ENCODE measurements around the gene BCO2. TPM values are rescaled to one million over a fixed set of nuclear protein-coding genes. Genes with fewer than 3 reads are reported as not detected.

Gene BCO2
- total and polyA plus RNA-seq, 5 donors from 2014 or later: 0.81 TPM; not detected in 4

GRCh38 chr11:112221274-112221835, 46.0 kb downstream of the BCO2 start:
- Mint-ChIP-seq H3K27ac (no peak overlapping the region), H3K9me3 (no peaks in the 10 kb centered on the region), H3K4me1 (peaks cover 0 to 15% (median 2%) of the 10 kb centered on the region in 4 donors), H3K36me3 (no peaks in the 10 kb centered on the region), H3K27me3 (no peaks in the 10 kb centered on the region), H3K4me3 (no peak overlapping the region)
- H3K27ac ChIP-seq (ENCODE audit: insufficient read depth, low read length, poor library complexity, severe bottlenecking): no peak overlapping the region
- H3K4me3 ChIP-seq (ENCODE audit: low read depth, low read length): no peak overlapping the region
- DNase-seq (no peak), ATAC-seq (ENCODE audit: low read depth in 2 of 2) (no peak)
- H3K9me3 ChIP-seq (ENCODE audit: control insufficient read depth in 2 of 2, low read length in 2 of 2): no peaks in the 10 kb centered on the region
- no peaks in the 10 kb centered on the region for H3K27me3 ChIP-seq (ENCODE audit: control insufficient read depth, insufficient read depth, low read length)
- peaks cover 5% of the 10 kb centered on the region for H3K4me1 ChIP-seq (ENCODE audit: control insufficient read depth, insufficient read depth, low read length, poor library complexity, severe bottlenecking)
- no peaks in the 10 kb centered on the region for H3K36me3 ChIP-seq (ENCODE audit: control insufficient read depth, insufficient read depth, low read length)

- Histone ChIP-seq H3K4me1 (ENCODE audit: control insufficient read depth, insufficient read depth, low read length, poor library complexity, severe bottlenecking) (peaks cover 11% of the 10 kb centered on the region), H3K27me3 (ENCODE audit: control insufficient read depth, insufficient read depth, low read length) (no peaks in the 10 kb centered on the region), H3K36me3 (ENCODE audit: control insufficient read depth, insufficient read depth, low read length) (no peaks in the 10 kb centered on the region), H3K4me3 (ENCODE audit: low read depth, low read length) (no peak overlapping the region), H3K9me3 (ENCODE audit: control insufficient read depth in 2 of 2, low read length in 2 of 2) (no peaks in the 10 kb centered on the region), H3K27ac (ENCODE audit: insufficient read depth, low read length, poor library complexity, severe bottlenecking) (no peak overlapping the region)
- Mint-ChIP-seq H3K27ac (no peak overlapping the region), H3K36me3 (no peaks in the 10 kb centered on the region), H3K9me3 (no peaks in the 10 kb centered on the region), H3K4me1 (peaks cover 7 to 22% (median 9%) of the 10 kb centered on the region in 4 donors), H3K27me3 (no peaks in the 10 kb centered on the region), H3K4me3 (no peak overlapping the region)
- ATAC-seq (ENCODE audit: low read depth in 2 of 2) (no peak), DNase-seq (no peak)
These were observed 47.0 kb downstream of the BCO2 start for GRCh38 chr11:112222303-112222702.

- ATAC-seq (ENCODE audit: low read depth in 2 of 2): no peak
- Mint-ChIP-seq H3K4me1 (peaks cover 12 to 30% (median 12%) of the 10 kb centered on the region in 4 donors), H3K27ac (no peak overlapping the region), H3K9me3 (no peaks in the 10 kb centered on the region), H3K4me3 (no peak overlapping the region), H3K36me3 (peaks cover under 1% of the 10 kb centered on the region), H3K27me3 (no peaks in the 10 kb centered on the region)
- Histone ChIP-seq H3K9me3 (ENCODE audit: control insufficient read depth in 2 of 2, low read length in 2 of 2) (no peaks in the 10 kb centered on the region), H3K4me1 (ENCODE audit: control insufficient read depth, insufficient read depth, low read length, poor library complexity, severe bottlenecking) (peaks cover 15% of the 10 kb centered on the region), H3K27me3 (ENCODE audit: control insufficient read depth, insufficient read depth, low read length) (no peaks in the 10 kb centered on the region), H3K36me3 (ENCODE audit: control insufficient read depth, insufficient read depth, low read length) (no peaks in the 10 kb centered on the region), H3K4me3 (ENCODE audit: low read depth, low read length) (no peak overlapping the region), H3K27ac (ENCODE audit: insufficient read depth, low read length, poor library complexity, severe bottlenecking) (no peak overlapping the region)
- DNase-seq: no peak
These were observed 47.8 kb downstream of the BCO2 start for GRCh38 chr11:112223121-112223520.

- Mint-ChIP-seq H3K27ac (peak overlapping the region in 1 of 3 donors; percentile 75), H3K4me3 (peak overlapping the region in 2 of 4 donors; percentile 30 to 76), H3K27me3 (no peaks in the 10 kb centered on the region), H3K9me3 (no peaks in the 10 kb centered on the region), H3K4me1 (peaks cover 16 to 37% (median 17%) of the 10 kb centered on the region in 4 donors), H3K36me3 (peaks cover 8% of the 10 kb centered on the region)
- no peak overlapping the region for H3K27ac ChIP-seq (ENCODE audit: insufficient read depth, low read length, poor library complexity, severe bottlenecking)
- peaks cover 2% of the 10 kb centered on the region for H3K36me3 ChIP-seq (ENCODE audit: control insufficient read depth, insufficient read depth, low read length)
- H3K4me3 ChIP-seq (ENCODE audit: low read depth, low read length): no peak overlapping the region
- peaks cover 15% of the 10 kb centered on the region for H3K4me1 ChIP-seq (ENCODE audit: control insufficient read depth, insufficient read depth, low read length, poor library complexity, severe bottlenecking)
- DNase-seq: no peak
- no peaks in the 10 kb centered on the region for H3K9me3 ChIP-seq (ENCODE audit: control insufficient read depth in 2 of 2, low read length in 2 of 2)
- ATAC-seq (ENCODE audit: low read depth in 2 of 2): no peak
- H3K27me3 ChIP-seq (ENCODE audit: control insufficient read depth, insufficient read depth, low read length): no peaks in the 10 kb centered on the region
These were observed 48.6 kb downstream of the BCO2 start for GRCh38 chr11:112223754-112224532.

GRCh38 chr11:112225753-112226061, 50.4 kb downstream of the BCO2 start:
- Mint-ChIP-seq H3K4me3 (peak overlapping the region; percentile 94 to 96 (median 94)), H3K27ac (peak overlapping the region; percentile 97 to 99 (median 98)), H3K4me1 (peaks cover 16 to 41% (median 18%) of the 10 kb centered on the region in 4 donors), H3K36me3 (peaks cover 21% of the 10 kb centered on the region), H3K9me3 (no peaks in the 10 kb centered on the region), H3K27me3 (no peaks in the 10 kb centered on the region)
- DNase-seq (no peak), ATAC-seq (ENCODE audit: low read depth in 2 of 2) (no peak)
- Histone ChIP-seq H3K27ac (ENCODE audit: insufficient read depth, low read length, poor library complexity, severe bottlenecking) (peak overlapping the region; percentile 93), H3K4me3 (ENCODE audit: low read depth, low read length) (peak overlapping the region; percentile 89), H3K36me3 (ENCODE audit: control insufficient read depth, insufficient read depth, low read length) (peaks cover 16% of the 10 kb centered on the region), H3K4me1 (ENCODE audit: control insufficient read depth, insufficient read depth, low read length, poor library complexity, severe bottlenecking) (peaks cover 15% of the 10 kb centered on the region), H3K9me3 (ENCODE audit: control insufficient read depth in 2 of 2, low read length in 2 of 2) (no peaks in the 10 kb centered on the region), H3K27me3 (ENCODE audit: control insufficient read depth, insufficient read depth, low read length) (no peaks in the 10 kb centered on the region)

GRCh38 chr11:112226062-112226830, 50.9 kb downstream of the BCO2 start, which contains the start of gene PTS:
Gene PTS, plus strand, starts transcription at chr11:112226428. Its CDS starts 16 bp downstream, at chr11:112226444.
- H3K9me3 ChIP-seq (ENCODE audit: control insufficient read depth in 2 of 2, low read length in 2 of 2): no peaks in the 10 kb centered on the region
- DNase-seq (peak; percentile 77 to 92 (median 89)), ATAC-seq (ENCODE audit: low read depth in 2 of 2) (peak; percentile 90)
- H3K9me3 Mint-ChIP-seq: no peaks in the 10 kb centered on the region
- no peaks in the 10 kb centered on the region for H3K27me3 ChIP-seq (ENCODE audit: control insufficient read depth, insufficient read depth, low read length)
- H3K27ac ChIP-seq (ENCODE audit: insufficient read depth, low read length, poor library complexity, severe bottlenecking): peak within 1 kb of the TSS; percentile 93
- peaks cover 15% of the 10 kb centered on the region for H3K4me1 ChIP-seq (ENCODE audit: control insufficient read depth, insufficient read depth, low read length, poor library complexity, severe bottlenecking)
- peak within 1 kb of the TSS; percentile 94 to 96 (median 94) for H3K4me3 Mint-ChIP-seq
- H3K27me3 Mint-ChIP-seq: no peaks in the 10 kb centered on the region
- peaks cover 20% of the 10 kb centered on the region for H3K36me3 ChIP-seq (ENCODE audit: control insufficient read depth, insufficient read depth, low read length)
- H3K4me3 ChIP-seq (ENCODE audit: low read depth, low read length): peak within 1 kb of the TSS; percentile 89
- peak within 1 kb of the TSS; percentile 97 to 99 (median 98) for H3K27ac Mint-ChIP-seq
- peaks cover 25% of the 10 kb centered on the region for H3K36me3 Mint-ChIP-seq
- H3K4me1 Mint-ChIP-seq: peaks cover 16 to 43% (median 18%) of the 10 kb centered on the region in 4 donors

- peaks cover 31% of the 10 kb centered on the region for H3K36me3 Mint-ChIP-seq
These were observed 51.6 kb downstream of the BCO2 start for GRCh38 chr11:112226831-112227401.

More at GRCh38 chr11:112226831-112227401, 51.6 kb downstream of the BCO2 start:
- no peaks in the 10 kb centered on the region for H3K9me3 Mint-ChIP-seq
- Histone ChIP-seq H3K9me3 (ENCODE audit: control insufficient read depth in 2 of 2, low read length in 2 of 2) (no peaks in the 10 kb centered on the region), H3K36me3 (ENCODE audit: control insufficient read depth, insufficient read depth, low read length) (peaks cover 21% of the 10 kb centered on the region), H3K27ac (ENCODE audit: insufficient read depth, low read length, poor library complexity, severe bottlenecking) (peak overlapping the region; percentile 93), H3K27me3 (ENCODE audit: control insufficient read depth, insufficient read depth, low read length) (no peaks in the 10 kb centered on the region), H3K4me1 (ENCODE audit: control insufficient read depth, insufficient read depth, low read length, poor library complexity, severe bottlenecking) (peaks cover 15% of the 10 kb centered on the region), H3K4me3 (ENCODE audit: low read depth, low read length) (peak overlapping the region; percentile 87)
- peak overlapping the region; percentile 94 to 96 (median 94) for H3K4me3 Mint-ChIP-seq
- DNase-seq (no peak), ATAC-seq (ENCODE audit: low read depth in 2 of 2) (peak; percentile 69 to 72)
- H3K27ac Mint-ChIP-seq: peak overlapping the region; percentile 97 to 99 (median 98)
- H3K4me1 Mint-ChIP-seq: peaks cover 16 to 43% (median 18%) of the 10 kb centered on the region in 4 donors
- H3K27me3 Mint-ChIP-seq: no peaks in the 10 kb centered on the region
